ENCODE measurements around the gene CATSPERB. TPM values are rescaled to one million over a fixed set of nuclear protein-coding genes. Genes with fewer than 3 reads are reported as not detected.

Gene CATSPERB
- total RNA-seq, 2 experiments from 2014 or later: 5.3 to 7.1 TPM

DNA sequence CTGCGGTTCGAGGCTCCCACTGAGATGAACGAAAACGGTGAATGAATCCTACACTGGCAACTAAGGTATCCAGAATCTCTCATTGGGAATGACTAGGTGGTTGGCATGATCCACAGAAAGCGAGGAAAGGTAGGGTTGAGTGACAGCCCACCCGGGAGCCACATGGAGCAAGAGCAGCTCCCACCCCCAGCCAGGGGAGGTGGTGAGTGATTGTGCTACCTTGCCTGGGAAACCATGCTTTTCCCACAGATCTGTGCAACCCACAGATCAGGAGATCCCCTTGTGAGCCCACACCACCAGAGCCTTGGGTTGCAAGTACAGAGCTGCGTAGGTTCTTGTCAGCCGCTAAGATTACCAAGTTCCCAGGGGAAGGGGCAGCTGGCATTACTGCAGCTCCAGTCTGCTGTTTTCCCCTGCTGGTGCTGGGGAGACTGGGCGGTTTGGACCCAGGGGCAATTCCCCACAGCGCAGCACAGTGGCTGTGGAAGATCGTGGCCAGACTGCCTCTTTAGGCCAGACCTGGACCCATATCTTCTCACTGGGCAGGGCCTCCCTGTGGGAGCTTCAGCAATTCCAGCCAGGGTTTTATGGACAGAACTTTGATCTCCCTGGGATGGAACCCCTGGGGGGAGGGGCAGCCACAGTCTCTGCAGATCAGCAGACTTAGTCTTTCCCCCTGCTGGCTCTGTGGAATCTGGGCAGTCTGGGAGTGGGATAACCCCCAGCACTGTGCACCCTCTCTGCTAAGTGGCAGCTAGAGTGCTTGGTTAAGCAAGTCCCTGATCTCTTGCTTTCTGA lies 177.2 kb downstream of the CATSPERB start:
- Histone ChIP-seq H3K4me3 (ENCODE audit: low read length) (no peak overlapping the region), H3K36me3 (ENCODE audit: insufficient read depth, low read length) (no peaks in the 10 kb centered on the region), H3K4me1 (ENCODE audit: insufficient read depth, low read length) (no peaks in the 10 kb centered on the region), H3K9me3 (ENCODE audit: control insufficient read depth in 1 of 2, insufficient read depth in 1 of 2, low read length in 2 of 2) (no peaks in the 10 kb centered on the region), H3K27ac (ENCODE audit: low read depth in 1 of 2, low read length in 2 of 2) (no peak overlapping the region), H3K27me3 (ENCODE audit: control insufficient read depth in 1 of 2, insufficient read depth in 2 of 2, low read length in 2 of 2) (no peaks in the 10 kb centered on the region)
- CTCF ChIA-PET: no interaction called here
- POLR2A ChIA-PET: no interaction called here
- no peaks in the 10 kb centered on the region for H3K4me1 Mint-ChIP-seq (ENCODE audit: low read depth)
- H3K27ac Mint-ChIP-seq: no peak overlapping the region
- no peak for DNase-seq
- TF ChIP-seq CTCF (IDR thresholded peaks at IDR 0.05): no peak
- H3K27me3 Mint-ChIP-seq: no peaks in the 10 kb centered on the region
- no peak overlapping the region for H3K4me3 Mint-ChIP-seq
- intact Hi-C loops (cut with DNase I, micrococcal nuclease): no loop called here
- no peaks in the 10 kb centered on the region for H3K36me3 Mint-ChIP-seq (ENCODE audit: low read depth)
- H3K9me3 Mint-ChIP-seq: peaks cover 4% of the 10 kb centered on the region
- ATAC-seq (ENCODE audit: poor library complexity): no peak

DNA sequence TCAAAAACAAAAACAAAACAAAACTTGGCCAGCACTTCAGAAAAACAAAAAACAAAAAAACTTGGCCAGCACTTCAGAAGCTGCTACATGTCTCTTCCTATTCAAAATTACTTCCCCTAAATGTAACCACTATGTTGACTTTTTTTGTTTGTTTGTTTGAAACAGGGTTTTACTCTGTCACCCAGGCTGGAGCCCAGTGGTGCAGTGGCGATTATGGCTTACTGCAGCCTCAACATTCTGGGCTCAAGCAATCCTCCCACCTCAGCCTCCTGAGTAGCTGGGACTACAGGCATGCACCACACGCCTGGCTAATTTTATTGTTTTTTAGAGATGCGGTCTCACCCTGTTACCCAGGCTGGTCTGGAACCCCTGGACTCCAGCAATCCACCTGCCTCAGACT lies 183.8 kb downstream of the CATSPERB start:
- Mint-ChIP-seq H3K9me3 (peaks cover 2% of the 10 kb centered on the region), H3K36me3 (ENCODE audit: low read depth) (no peaks in the 10 kb centered on the region), H3K4me1 (ENCODE audit: low read depth) (no peaks in the 10 kb centered on the region), H3K27ac (no peak overlapping the region), H3K27me3 (peaks cover 3% of the 10 kb centered on the region), H3K4me3 (no peak overlapping the region)
- intact Hi-C loops (cut with DNase I, micrococcal nuclease): no loop called here
- H3K27ac ChIP-seq (ENCODE audit: low read depth in 1 of 2, low read length in 2 of 2): no peak overlapping the region
- ChIA-PET CTCF (no interaction called here), POLR2A (no interaction called here)
- no peaks in the 10 kb centered on the region for H3K36me3 ChIP-seq (ENCODE audit: insufficient read depth, low read length)
- H3K4me1 ChIP-seq (ENCODE audit: insufficient read depth, low read length): no peaks in the 10 kb centered on the region
- no peaks in the 10 kb centered on the region for H3K27me3 ChIP-seq (ENCODE audit: control insufficient read depth in 1 of 2, insufficient read depth in 2 of 2, low read length in 2 of 2)
- TF ChIP-seq CTCF (IDR thresholded peaks at IDR 0.05): no peak
- no peak overlapping the region for H3K4me3 ChIP-seq (ENCODE audit: low read length)
- ATAC-seq (ENCODE audit: poor library complexity): no peak
- DNase-seq: no peak
- no peaks in the 10 kb centered on the region for H3K9me3 ChIP-seq (ENCODE audit: control insufficient read depth in 1 of 2, insufficient read depth in 1 of 2, low read length in 2 of 2)

GRCh38 chr14:91545946-91546716 lies 185.8 kb downstream of the CATSPERB start:
- Histone ChIP-seq H3K27me3 (ENCODE audit: control insufficient read depth in 1 of 2, insufficient read depth in 2 of 2, low read length in 2 of 2) (no peaks in the 10 kb centered on the region), H3K4me1 (ENCODE audit: insufficient read depth, low read length) (no peaks in the 10 kb centered on the region), H3K27ac (ENCODE audit: low read depth in 1 of 2, low read length in 2 of 2) (no peak overlapping the region), H3K36me3 (ENCODE audit: insufficient read depth, low read length) (no peaks in the 10 kb centered on the region), H3K9me3 (ENCODE audit: control insufficient read depth in 1 of 2, insufficient read depth in 1 of 2, low read length in 2 of 2) (peaks cover 0 to 12% of the 10 kb centered on the region in 2 experiments), H3K4me3 (ENCODE audit: low read length) (no peak overlapping the region)
- TF ChIP-seq CTCF (IDR thresholded peaks at IDR 0.05): no peak
- Mint-ChIP-seq H3K27me3 (peaks cover 3% of the 10 kb centered on the region), H3K4me1 (ENCODE audit: low read depth) (no peaks in the 10 kb centered on the region), H3K36me3 (ENCODE audit: low read depth) (peaks cover 1% of the 10 kb centered on the region), H3K27ac (no peak overlapping the region), H3K4me3 (no peak overlapping the region), H3K9me3 (peaks cover 11% of the 10 kb centered on the region)
- ATAC-seq (ENCODE audit: poor library complexity) (no peak), DNase-seq (no peak)
- CTCF ChIA-PET: no interaction called here
- POLR2A ChIA-PET: no interaction called here
- intact Hi-C loops (cut with DNase I, micrococcal nuclease): no loop called here
